TTC549 (cell line): ENCODE results near the gene LHFPL3.

Source experiments
- FAIRE-seq: peaks from 2 replicates; lab custom pipeline; 2012; peaks lifted over from hg19 to GRCh38; lab: Jason Lieb, UNC

LHFPL3 gene

GRCh38 chr7:104801022-104801421, 472.6 kb downstream of the LHFPL3 start:
- no peak for FAIRE-seq

GRCh38 chr7:104803931-104804330, 475.5 kb downstream of the LHFPL3 start:
- FAIRE-seq: no peak

GRCh38 chr7:104804696-104805095, 476.3 kb downstream of the LHFPL3 start:
- FAIRE-seq: no peak

GRCh38 chr7:104805449-104806317, 477.3 kb downstream of the LHFPL3 start:
- no peak for FAIRE-seq

GRCh38 chr7:104807671-104808070, 479.3 kb downstream of the LHFPL3 start:
- no peak for FAIRE-seq

- FAIRE-seq: no peak
Measured at GRCh38 chr7:104809906-104810305, 481.5 kb downstream of the LHFPL3 start.

- no peak for FAIRE-seq
Measured at GRCh38 chr7:104814126-104814525, 485.7 kb downstream of the LHFPL3 start.

GRCh38 chr7:104814671-104815400, 486.4 kb downstream of the LHFPL3 start:
- FAIRE-seq: no peak

- FAIRE-seq: no peak
Measured at GRCh38 chr7:104816537-104816936, 488.1 kb downstream of the LHFPL3 start.

GRCh38 chr7:104818961-104819880, 490.8 kb downstream of the LHFPL3 start:
- no peak for FAIRE-seq

- no peak for FAIRE-seq
Measured at GRCh38 chr7:104820836-104821535, 492.6 kb downstream of the LHFPL3 start.

GRCh38 chr7:104823177-104823576, 494.8 kb downstream of the LHFPL3 start:
- no peak for FAIRE-seq

- FAIRE-seq: no peak
Measured at GRCh38 chr7:104825099-104825498, 496.7 kb downstream of the LHFPL3 start.

GRCh38 chr7:104826135-104826534, 497.7 kb downstream of the LHFPL3 start:
- no peak for FAIRE-seq

- no peak for FAIRE-seq
Measured at GRCh38 chr7:104836976-104837375, 508.6 kb downstream of the LHFPL3 start.

GRCh38 chr7:104838537-104839299, 510.3 kb downstream of the LHFPL3 start:
- no peak for FAIRE-seq

GRCh38 chr7:104839842-104840241, 511.4 kb downstream of the LHFPL3 start:
- FAIRE-seq: no peak

- no peak for FAIRE-seq
Measured at GRCh38 chr7:104841798-104842197, 513.4 kb downstream of the LHFPL3 start.

- FAIRE-seq: no peak
Measured at GRCh38 chr7:104843198-104843597, 514.8 kb downstream of the LHFPL3 start.

- FAIRE-seq: no peak
Measured at GRCh38 chr7:104845557-104845956, 517.2 kb downstream of the LHFPL3 start.

GRCh38 chr7:104846731-104847130, 518.3 kb downstream of the LHFPL3 start:
- no peak for FAIRE-seq
